ENCODE measurements around the gene FRMD4A.

- TF ChIP-seq, protein P1, sequence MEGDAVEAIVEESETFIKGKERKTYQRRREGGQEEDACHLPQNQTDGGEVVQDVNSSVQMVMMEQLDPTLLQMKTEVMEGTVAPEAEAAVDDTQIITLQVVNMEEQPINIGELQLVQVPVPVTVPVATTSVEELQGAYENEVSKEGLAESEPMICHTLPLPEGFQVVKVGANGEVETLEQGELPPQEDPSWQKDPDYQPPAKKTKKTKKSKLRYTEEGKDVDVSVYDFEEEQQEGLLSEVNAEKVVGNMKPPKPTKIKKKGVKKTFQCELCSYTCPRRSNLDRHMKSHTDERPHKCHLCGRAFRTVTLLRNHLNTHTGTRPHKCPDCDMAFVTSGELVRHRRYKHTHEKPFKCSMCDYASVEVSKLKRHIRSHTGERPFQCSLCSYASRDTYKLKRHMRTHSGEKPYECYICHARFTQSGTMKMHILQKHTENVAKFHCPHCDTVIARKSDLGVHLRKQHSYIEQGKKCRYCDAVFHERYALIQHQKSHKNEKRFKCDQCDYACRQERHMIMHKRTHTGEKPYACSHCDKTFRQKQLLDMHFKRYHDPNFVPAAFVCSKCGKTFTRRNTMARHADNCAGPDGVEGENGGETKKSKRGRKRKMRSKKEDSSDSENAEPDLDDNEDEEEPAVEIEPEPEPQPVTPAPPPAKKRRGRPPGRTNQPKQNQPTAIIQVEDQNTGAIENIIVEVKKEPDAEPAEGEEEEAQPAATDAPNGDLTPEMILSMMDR (IDR thresholded peaks at IDR 0.05) = no peak
- TF ChIP-seq EZH2phosphoT487 (IDR thresholded peaks at IDR 0.05) (no peak), EZH2 (IDR thresholded peaks at IDR 0.05) (no peak)
Observed at GRCh38 chr10:13839030-13839429, 491.7 kb downstream of the FRMD4A start.

Data from neural progenitor cell (in vitro differentiated cells).